Muscle layer of colon (tissue), 2 donors: Measurements from ENCODE around the gene MIF4GD.

Source experiments
- H3K27ac ChIP-seq: one replicate; pipeline ENCODE4 v1.7.0; 2013; ENCODE audit warnings: low read depth, mild to moderate bottlenecking, low read length, moderate library complexity
- H3K27me3 ChIP-seq, 2 donors: one replicate each; pipeline ENCODE4 v1.7.0; 2013; ENCODE audit warnings: low read length in 2 of 2, mild to moderate bottlenecking in 2 of 2; ENCODE audit not compliant: insufficient read depth in 2 of 2, control insufficient read depth in 1 of 2
- H3K36me3 ChIP-seq: one replicate; pipeline ENCODE4 v1.7.0; 2013; ENCODE audit warnings: mild to moderate bottlenecking, low read length; ENCODE audit not compliant: insufficient read depth
- H3K4me1 ChIP-seq: one replicate; pipeline ENCODE4 v1.7.0; 2013; ENCODE audit warnings: mild to moderate bottlenecking, low read length; ENCODE audit not compliant: insufficient read depth
- H3K4me3 ChIP-seq, 2 donors: one replicate each; pipeline ENCODE4 v1.7.0; 2013; ENCODE audit warnings: low read length in 2 of 2, low read depth in 1 of 2, mild to moderate bottlenecking in 1 of 2, moderate library complexity in 1 of 2
- H3K9ac ChIP-seq: one replicate; pipeline ENCODE4 v1.7.0; 2013; ENCODE audit warnings: low read length
- H3K9me3 ChIP-seq: one replicate; pipeline ENCODE4 v1.7.0; 2013; ENCODE audit warnings: mild to moderate bottlenecking, low read length
- donor health status: abdominal sarcoma.
- donor health status: Adenocarcinoma of cecum.

Gene MIF4GD

DNA sequence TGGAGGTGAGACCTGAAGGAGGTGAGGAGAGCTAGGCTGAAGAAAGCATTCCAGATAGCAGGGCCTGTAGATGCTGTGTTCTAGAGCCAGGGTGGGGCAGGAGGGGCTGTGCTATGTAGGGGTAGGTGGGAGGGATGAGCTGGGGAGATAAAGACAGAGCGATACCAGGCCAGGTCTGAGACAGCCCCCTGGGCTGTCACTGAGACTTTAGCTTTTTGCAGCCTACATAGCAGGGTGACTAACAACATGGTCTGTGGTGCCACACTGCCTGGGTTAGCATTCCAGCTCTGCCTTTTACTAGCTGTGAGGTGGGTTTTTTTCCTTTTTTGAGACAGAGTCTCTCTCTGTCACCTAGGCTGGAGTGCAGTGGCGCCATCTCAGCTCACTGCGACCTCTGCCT lies 51.2 kb downstream of the MIF4GD start:
- Histone ChIP-seq H3K4me1 (no peaks in the 10 kb centered on the region), H3K36me3 (peaks cover 49% of the 10 kb centered on the region), H3K9ac (no peak overlapping the region)

DNA sequence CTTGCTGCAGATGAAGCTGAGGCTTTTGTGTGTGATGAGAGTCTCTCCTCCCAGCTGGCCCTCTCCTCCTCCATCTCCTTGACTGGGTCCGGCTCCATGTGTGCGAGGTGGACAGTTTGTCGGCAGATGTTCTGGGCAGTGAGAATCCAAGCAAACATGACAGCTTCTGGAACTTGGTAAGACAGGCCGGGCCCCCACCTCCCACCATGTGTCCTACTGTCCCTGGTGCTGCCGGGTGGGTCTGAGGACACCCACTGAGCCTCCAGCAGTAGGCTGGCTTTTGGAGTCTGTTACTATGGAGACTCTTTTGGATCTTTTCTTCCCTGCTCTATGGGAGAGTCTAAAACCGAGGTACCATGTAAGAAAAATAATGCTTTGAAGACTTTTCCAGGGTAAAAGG lies 52.9 kb downstream of the MIF4GD start:
- Histone ChIP-seq H3K4me3 (no peak overlapping the region), H3K9ac (no peak overlapping the region), H3K27ac (no peak overlapping the region), H3K4me1 (no peaks in the 10 kb centered on the region), H3K36me3 (peaks cover 62% of the 10 kb centered on the region), H3K9me3 (no peaks in the 10 kb centered on the region), H3K27me3 (no peaks in the 10 kb centered on the region)

More for the DNA sequence above, 51.2 kb downstream of the MIF4GD start:
- Histone ChIP-seq H3K4me3 (no peak overlapping the region), H3K27me3 (no peaks in the 10 kb centered on the region), H3K9me3 (no peaks in the 10 kb centered on the region), H3K27ac (no peak overlapping the region)
